K562 (cell line): ENCODE results near the gene HIVEP1. TPM values are rescaled to one million over a fixed set of nuclear protein-coding genes. Genes with fewer than 3 reads are reported as not detected.
A peak's percentile ranks its signal among the peaks of the same experiment; 100 is the strongest.

Source experiments
- CBX3 ChIP-seq, 2 experiments: IDR thresholded peaks; 1 replicate in 1 of 2; 2 replicates in 1 of 2; pipeline ENCODE4 v1.6.1; 2012; ENCODE audit warnings: inconsistent platforms in 2 of 2, low read length in 2 of 2, borderline replicate concordance in 1 of 2, control low read depth in 1 of 2
- CC2D1A ChIP-seq: fragments of 450-650 bp; IDR thresholded peaks from 2 replicates; pipeline ENCODE4 v1.6.1; 2017; ENCODE audit warnings: mild to moderate bottlenecking
- COPS2 ChIP-seq: fragments of 450-650 bp; conservative IDR thresholded peaks from 2 replicates; pipeline ENCODE4 v1.6.1; 2016; ENCODE audit warnings: mild to moderate bottlenecking, moderate library complexity
- CREB3 ChIP-seq: fragments of 450-650 bp; conservative IDR thresholded peaks from 2 replicates; pipeline ENCODE4 v1.6.1; 2016; ENCODE audit warnings: missing genetic modification characterization, low read depth, mild to moderate bottlenecking, missing compliant biosample characterization, moderate library complexity
- EHMT2 ChIP-seq: fragments of 450-650 bp; IDR thresholded peaks from 2 replicates; pipeline ENCODE4 v1.6.1; 2018; ENCODE audit warnings: antibody characterized with exemption
- GABPB1 ChIP-seq: sonication (generic); formaldehyde crosslinking; IDR thresholded peaks from 2 replicates; pipeline ENCODE4 v1.8.0; 2022; ENCODE audit warnings: mild to moderate bottlenecking, missing genetic modification reagents
- GATA2 ChIP-seq: sonication (generic); formaldehyde crosslinking; IDR thresholded peaks from 2 replicates; pipeline ENCODE4 v1.4.0; 2020; ENCODE audit warnings: mild to moderate bottlenecking, missing genetic modification reagents
- HDAC1 ChIP-seq, 2 experiments: fragments of 450-650 bp; IDR thresholded peaks; 2 replicates each; pipeline ENCODE4 v1.6.1; 2016 to 2017; ENCODE audit warnings: inconsistent platforms in 1 of 2, mild to moderate bottlenecking in 1 of 2, moderate library complexity in 1 of 2
- MAZ ChIP-seq, 2 experiments: fragments of 450-650 bp in 1 of 2; sonication (generic) in 1 of 2; formaldehyde crosslinking; IDR thresholded peaks in 1 of 2; conservative IDR thresholded peaks in 1 of 2; 2 replicates each; pipeline versions ENCODE4 v1.4.0 to v1.5.0; 2020; ENCODE audit warnings: mild to moderate bottlenecking in 1 of 2, missing genetic modification reagents in 1 of 2
- NCOA4 ChIP-seq: fragments of 450-650 bp; IDR thresholded peaks from 2 replicates; pipeline ENCODE4 v1.6.1; 2018; ENCODE audit warnings: mild to moderate bottlenecking; ENCODE audit not compliant: partially characterized antibody
- NFATC3 ChIP-seq: fragments of 450-650 bp; IDR thresholded peaks from 2 replicates; pipeline ENCODE4 v1.6.1; 2017; ENCODE audit warnings: mild to moderate bottlenecking
- PHF20 ChIP-seq: fragments of 450-650 bp; IDR thresholded peaks from 2 replicates; pipeline ENCODE4 v1.6.1; 2018; ENCODE audit not compliant: partially characterized antibody
- POLR2AphosphoS5 ChIP-seq: IDR thresholded peaks from 2 replicates; pipeline ENCODE4 v1.6.1; 2011; ENCODE audit warnings: mild to moderate bottlenecking, low read depth, low read length, moderate library complexity; ENCODE audit not compliant: control insufficient read depth, insufficient read depth
- POLR3A ChIP-seq: IDR thresholded peaks from 2 replicates; pipeline ENCODE4 v1.6.1; 2011; ENCODE audit warnings: borderline replicate concordance, mild to moderate bottlenecking, moderate library complexity; ENCODE audit not compliant: insufficient read length, insufficient read depth; ENCODE audit errors: extremely low read depth
- PTRF ChIP-seq: fragments of 450-650 bp; IDR thresholded peaks from 2 replicates; pipeline ENCODE4 v1.6.1; 2016; ENCODE audit warnings: mild to moderate bottlenecking, missing genetic modification characterization, missing compliant biosample characterization
- SAFB2 ChIP-seq: fragments of 200-400 bp; formaldehyde crosslinking; IDR thresholded peaks from 2 replicates; pipeline ENCODE4 v1.6.1; 2018; ENCODE audit warnings: borderline replicate concordance, low read length, low read depth, moderate library complexity; ENCODE audit not compliant: severe bottlenecking
- SMARCA4 ChIP-seq: fragments of 450-650 bp; IDR thresholded peaks from 2 replicates; pipeline ENCODE4 v1.6.1; 2016
- SUPT5H ChIP-seq: fragments of 450-650 bp; IDR thresholded peaks from 2 replicates; pipeline ENCODE4 v1.6.1; 2016
- TAF15 ChIP-seq: fragments of 200-400 bp; formaldehyde crosslinking; IDR thresholded peaks from 2 replicates; pipeline ENCODE4 v1.6.1; 2017; ENCODE audit warnings: mild to moderate bottlenecking, low read depth, low read length, moderate library complexity
- TAF9B ChIP-seq: fragments of 450-650 bp; IDR thresholded peaks from 2 replicates; pipeline ENCODE4 v1.6.1; 2018; ENCODE audit warnings: mild to moderate bottlenecking; ENCODE audit not compliant: partially characterized antibody
- TBP ChIP-seq: optimal IDR thresholded peaks from 2 replicates; pipeline ENCODE3; 2011; ENCODE audit warnings: low read depth, low read length, improper control_type of control experiment
- TEAD4 ChIP-seq, 2 experiments: sonication (generic) in 1 of 2; formaldehyde crosslinking in 1 of 2; IDR thresholded peaks; 2 replicates each; pipeline versions ENCODE4 v1.6.1 to v1.8.0; 2012 to 2022; ENCODE audit warnings: borderline replicate concordance in 1 of 2, inconsistent platforms in 1 of 2, low read length in 1 of 2, mild to moderate bottlenecking in 1 of 2, missing genetic modification reagents in 1 of 2
- polyA plus RNA-seq, 8 experiments: library from polyadenylated mRNA; depleted of rRNA in 4 of 8; stranded (reverse) in 5 of 8; unstranded in 3 of 8; fragments of >200 nt; fragmentation: Nextera tagmentation in 2 of 8; fragmentation: Illumina TruSeq in 1 of 8; extraction: Ambion mirVana in 2 of 8; extraction: Trizol in 1 of 8; gene quantifications; 2 replicates each; pipeline versions ENCODE4 v1.2.1 to v1.2.3, GENCODE V29; 2011 to 2014; ENCODE audit warnings: inconsistent platforms in 1 of 8, missing spikeins in 1 of 8
- total RNA-seq, 7 experiments: library from RNA; depleted of rRNA in 6 of 7; stranded (reverse); fragments of >200 nt in 6 of 7; fragmentation: Illumina TruSeq in 2 of 7; extraction: Trizol in 2 of 7; gene quantifications; 2 replicates each; pipeline versions ENCODE4 v1.2.1 to v1.2.3, GENCODE V29; 2011 to 2021; ENCODE audit warnings: low replicate concordance in 1 of 7
- TF ChIP-seq, protein P1 (sequence below): fragments of 200-400 bp; formaldehyde crosslinking; IDR thresholded peaks from 2 replicates; pipeline ENCODE4 v1.6.1; 2017; ENCODE audit warnings: mild to moderate bottlenecking, low read depth, low read length, moderate library complexity
- TF ChIP-seq, protein P2 (sequence below): sonication (generic); IDR thresholded peaks from 2 replicates; pipeline ENCODE4 v1.6.1; 2016
- TF ChIP-seq, protein P3 (sequence below), 2 experiments: fragments of 250-450 bp in 1 of 2; fragments of 450-650 bp in 1 of 2; sonication (Bioruptor Pico) in 1 of 2; IDR thresholded peaks; 2 replicates each; pipeline versions ENCODE4 v1.6.1 to v1.8.0; 2016 to 2021; ENCODE audit warnings: mild to moderate bottlenecking in 2 of 2, moderate library complexity in 2 of 2, missing compliant biosample characterization in 1 of 2, missing genetic modification characterization in 1 of 2

Gene HIVEP1
- total and polyA plus RNA-seq, 9 of the 15 experiments (the other 6 are each of a cell fraction or from before 2014, with no cell fraction given), result 6.0 to 33.3 (median 21.7) TPM

DNA sequence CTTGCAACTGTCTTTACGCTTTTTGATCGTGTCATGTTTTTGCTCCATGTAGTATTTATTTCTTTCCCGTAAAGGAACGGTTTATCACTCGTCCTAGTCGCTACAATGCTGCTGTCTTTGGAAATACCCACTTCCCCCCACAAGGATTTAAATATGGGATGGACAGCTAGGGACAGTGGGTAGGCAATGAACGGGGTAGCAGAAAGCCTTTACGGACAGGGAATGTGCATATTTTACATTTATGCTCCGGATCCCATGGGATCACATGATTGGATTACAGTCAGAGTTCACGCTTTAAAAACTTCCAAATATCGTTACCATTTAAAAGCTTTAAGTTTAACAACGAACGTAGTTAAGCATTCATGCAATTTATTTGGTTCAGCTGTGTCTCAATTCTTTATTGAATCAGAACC, 1.2 kb downstream of the HIVEP1 start (continued):
- TF ChIP-seq TAF15 (no peak), TEAD4 (IDR thresholded peaks at IDR 0.05; ENCODE audit: low read length) (0 out of 2 replicates have a peak, but pooled peaks have one; percentile 21), TEAD4 (CRISPR knock-in tag; IDR thresholded peaks at IDR 0.05; ENCODE audit: borderline replicate concordance) (no peak), MAZ (CRISPR knock-in tag; conservative IDR thresholded peaks at IDR 0.05 in 1 of 2, IDR thresholded peaks at IDR 0.05 in 1 of 2) (no peak), NCOA4 (no peak), POLR2AphosphoS5 (no peak), SMARCA4 (no peak), HDAC1 (IDR thresholded peaks at IDR 0.05) (no peak), COPS2 (no peak), CREB3 (tag) (no peak), PTRF (tag) (no peak), EHMT2 (no peak), POLR3A (no peak), CBX3 (IDR thresholded peaks at IDR 0.05; ENCODE audit: borderline replicate concordance in 1 of 2, low read length in 2 of 2) (no peak), SUPT5H (no peak), PHF20 (no peak), CC2D1A (no peak), SAFB2 (no peak), TBP (peak; percentile 10), NFATC3 (no peak), TAF9B (no peak), GATA2 (CRISPR knock-in tag) (no peak), GABPB1 (no peak)
- TF ChIP-seq, protein P1, sequence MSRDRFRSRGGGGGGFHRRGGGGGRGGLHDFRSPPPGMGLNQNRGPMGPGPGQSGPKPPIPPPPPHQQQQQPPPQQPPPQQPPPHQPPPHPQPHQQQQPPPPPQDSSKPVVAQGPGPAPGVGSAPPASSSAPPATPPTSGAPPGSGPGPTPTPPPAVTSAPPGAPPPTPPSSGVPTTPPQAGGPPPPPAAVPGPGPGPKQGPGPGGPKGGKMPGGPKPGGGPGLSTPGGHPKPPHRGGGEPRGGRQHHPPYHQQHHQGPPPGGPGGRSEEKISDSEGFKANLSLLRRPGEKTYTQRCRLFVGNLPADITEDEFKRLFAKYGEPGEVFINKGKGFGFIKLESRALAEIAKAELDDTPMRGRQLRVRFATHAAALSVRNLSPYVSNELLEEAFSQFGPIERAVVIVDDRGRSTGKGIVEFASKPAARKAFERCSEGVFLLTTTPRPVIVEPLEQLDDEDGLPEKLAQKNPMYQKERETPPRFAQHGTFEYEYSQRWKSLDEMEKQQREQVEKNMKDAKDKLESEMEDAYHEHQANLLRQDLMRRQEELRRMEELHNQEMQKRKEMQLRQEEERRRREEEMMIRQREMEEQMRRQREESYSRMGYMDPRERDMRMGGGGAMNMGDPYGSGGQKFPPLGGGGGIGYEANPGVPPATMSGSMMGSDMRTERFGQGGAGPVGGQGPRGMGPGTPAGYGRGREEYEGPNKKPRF, result no peak
- TF ChIP-seq, protein P2, sequence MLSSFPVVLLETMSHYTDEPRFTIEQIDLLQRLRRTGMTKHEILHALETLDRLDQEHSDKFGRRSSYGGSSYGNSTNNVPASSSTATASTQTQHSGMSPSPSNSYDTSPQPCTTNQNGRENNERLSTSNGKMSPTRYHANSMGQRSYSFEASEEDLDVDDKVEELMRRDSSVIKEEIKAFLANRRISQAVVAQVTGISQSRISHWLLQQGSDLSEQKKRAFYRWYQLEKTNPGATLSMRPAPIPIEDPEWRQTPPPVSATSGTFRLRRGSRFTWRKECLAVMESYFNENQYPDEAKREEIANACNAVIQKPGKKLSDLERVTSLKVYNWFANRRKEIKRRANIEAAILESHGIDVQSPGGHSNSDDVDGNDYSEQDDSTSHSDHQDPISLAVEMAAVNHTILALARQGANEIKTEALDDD, result no peak
- TF ChIP-seq, protein P3, sequence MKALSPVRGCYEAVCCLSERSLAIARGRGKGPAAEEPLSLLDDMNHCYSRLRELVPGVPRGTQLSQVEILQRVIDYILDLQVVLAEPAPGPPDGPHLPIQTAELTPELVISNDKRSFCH (CRISPR knock-in tag; IDR thresholded peaks at IDR 0.05), result no peak
- TF ChIP-seq, protein P3 (tag; IDR thresholded peaks at IDR 0.05), result no peak
